Keratinocyte (primary cell): ENCODE measurements around the gene CDK14. TPM values are rescaled to one million over a fixed set of nuclear protein-coding genes. Genes with fewer than 3 reads are reported as not detected.

Experiments used
- DNase-seq: peaks from one replicate; pipeline ENCODE4 v3.0.0-alpha.2; 2011; ENCODE audit warnings: low read depth, missing footprints, low spot score
- FAIRE-seq: peaks from 2 replicates; lab custom pipeline; 2011; peaks lifted over from hg19 to GRCh38; lab: Jason Lieb, UNC
- H2AFZ ChIP-seq: 2 replicates; pipeline ENCODE4 v1.6.0; 2012; ENCODE audit warnings: low read length, control low read depth, inconsistent platforms; ENCODE audit not compliant: control insufficient read depth
- H3K27ac ChIP-seq: 2 replicates; pipeline ENCODE4 v1.5.1; 2011; ENCODE audit warnings: low read length; ENCODE audit not compliant: control insufficient read depth, insufficient read depth
- H3K27me3 ChIP-seq: 3 replicates; pipeline ENCODE4 v1.6.0; 2011; ENCODE audit warnings: low read length; ENCODE audit not compliant: control insufficient read depth, insufficient read depth; ENCODE audit errors: extremely low read depth
- H3K36me3 ChIP-seq, 2 experiments: 2 replicates in 1 of 2; 3 replicates in 1 of 2; pipeline ENCODE4 v1.5.1; 2011; ENCODE audit warnings: low read length in 2 of 2, mild to moderate bottlenecking in 1 of 2; ENCODE audit not compliant: control insufficient read depth in 2 of 2, insufficient read depth in 2 of 2; ENCODE audit errors: extremely low read depth in 1 of 2
- H3K4me1 ChIP-seq: 3 replicates; pipeline ENCODE4 v1.5.1; 2011; ENCODE audit warnings: low read length; ENCODE audit not compliant: control insufficient read depth, insufficient read depth; ENCODE audit errors: extremely low read depth
- H3K4me2 ChIP-seq: 3 replicates; pipeline ENCODE4 v1.6.0; 2011; ENCODE audit warnings: low read depth, low read length; ENCODE audit not compliant: control insufficient read depth, insufficient read depth; ENCODE audit errors: extremely low read depth
- H3K4me3 ChIP-seq, 3 experiments: fragments of 200-600 bp in 1 of 3; sonication (generic) in 1 of 3; 2 replicates in 2 of 3; 3 replicates in 1 of 3; pipeline ENCODE4 v1.5.1; 2011 to 2016; ENCODE audit warnings: low read length in 3 of 3, mild to moderate bottlenecking in 3 of 3, control low read depth in 2 of 3, inconsistent platforms in 1 of 3, low read depth in 1 of 3, mixed read lengths in 1 of 3, mixed run types in 1 of 3, moderate library complexity in 1 of 3; ENCODE audit not compliant: control insufficient read depth in 2 of 3, insufficient read depth in 2 of 3; ENCODE audit errors: extremely low read depth in 1 of 3
- H3K79me2 ChIP-seq: 2 replicates; pipeline ENCODE4 v1.6.0; 2012; ENCODE audit warnings: low read length; ENCODE audit not compliant: control insufficient read depth, insufficient read depth
- H3K9ac ChIP-seq: 3 replicates; pipeline ENCODE4 v1.6.0; 2011; ENCODE audit warnings: low read length; ENCODE audit not compliant: control insufficient read depth, insufficient read depth; ENCODE audit errors: extremely low read depth
- H3K9me1 ChIP-seq: 3 replicates; pipeline ENCODE4 v1.6.0; 2011; ENCODE audit warnings: low read length; ENCODE audit not compliant: control insufficient read depth, insufficient read depth; ENCODE audit errors: extremely low read depth
- H3K9me3 ChIP-seq: 2 replicates; pipeline ENCODE4 v1.5.1; 2012; ENCODE audit warnings: low read depth, low read length; ENCODE audit not compliant: control insufficient read depth
- H4K20me1 ChIP-seq: 3 replicates; pipeline ENCODE4 v1.6.0; 2011; ENCODE audit warnings: low read length; ENCODE audit not compliant: control insufficient read depth, insufficient read depth; ENCODE audit errors: extremely low read depth
- CTCF ChIP-seq, 3 experiments: IDR thresholded peaks in 1 of 3; conservative IDR thresholded peaks in 1 of 3; optimal IDR thresholded peaks in 1 of 3; 2 replicates in 2 of 3; 3 replicates in 1 of 3; pipeline versions ENCODE3 to v1.5.1; 2011; ENCODE audit warnings: low read length in 3 of 3, mild to moderate bottlenecking in 3 of 3, moderate library complexity in 2 of 3, control low read depth in 1 of 3, inconsistent platforms in 1 of 3; ENCODE audit not compliant: insufficient read depth in 2 of 3; ENCODE audit errors: extremely low read depth in 1 of 3
- EZH2 ChIP-seq: IDR thresholded peaks from one replicate; pipeline ENCODE4 v1.6.1; 2012; ENCODE audit warnings: inconsistent platforms, mild to moderate bottlenecking, low read length, moderate library complexity
- dilution Hi-C: fragments of 300-500 bp; cut with MboI; formaldehyde crosslinking; loops from one replicate; pipeline ENCODE4 v1.7.0; 2020; ENCODE audit warnings: low sequenced_read_pairs; ENCODE audit not compliant: extremely low pct_ligation_motif_present
- polyA plus RNA-seq, 5 experiments: library from polyadenylated mRNA; depleted of rRNA in 3 of 5; stranded (reverse) in 3 of 5; stranded (forward) in 1 of 5; unstranded in 1 of 5; fragments of >200 nt; gene quantifications; 1 replicate in 1 of 5; 2 replicates in 3 of 5; 3 replicates in 1 of 5; pipeline versions ENCODE4 v1.2.1 to v1.2.3, GENCODE V29; 2011 to 2012; ENCODE audit warnings: missing spikeins in 2 of 5, low read depth in 1 of 5, low replicate concordance in 1 of 5

The CDK14 gene
- polyA plus RNA-seq, 1 donor (not counting 4 experiments of a cell fraction or from before 2014, with no cell fraction given): 4.0 TPM

GRCh38 chr7:90570373-90570959 lies 25.7 kb upstream of the CDK14 start:
- Histone ChIP-seq H3K9me1 (no peaks in the 10 kb centered on the region), H3K4me2 (no peak overlapping the region), H3K36me3 (no peaks in the 10 kb centered on the region), H2AFZ (no peak overlapping the region), H3K9me3 (no peaks in the 10 kb centered on the region), H3K27me3 (no peaks in the 10 kb centered on the region), H3K4me3 (no peak overlapping the region), H3K27ac (no peak overlapping the region), H3K79me2 (no peaks in the 10 kb centered on the region), H3K9ac (no peak overlapping the region), H3K4me1 (no peaks in the 10 kb centered on the region), H4K20me1 (no peaks in the 10 kb centered on the region)
- FAIRE-seq (no peak), DNase-seq (no peak)
- dilution Hi-C loops: no loop called here
- TF ChIP-seq CTCF (optimal IDR thresholded peaks at IDR 0.05 in 1 of 3, IDR thresholded peaks at IDR 0.05 in 1 of 3, conservative IDR thresholded peaks at IDR 0.05 in 1 of 3; ENCODE audit: extremely low read depth in 1 of 3, insufficient read depth in 2 of 3, low read length in 3 of 3) (no peak), EZH2 (no peak)

GRCh38 chr7:90574146-90574819 lies 21.8 kb upstream of the CDK14 start:
- no peaks in the 10 kb centered on the region for H3K36me3 ChIP-seq
- FAIRE-seq: no peak
- H3K4me3 ChIP-seq: no peak overlapping the region
- no peak overlapping the region for H3K9ac ChIP-seq
- peaks cover 1% of the 10 kb centered on the region for H3K4me1 ChIP-seq
- H3K4me2 ChIP-seq: no peak overlapping the region
- H3K27me3 ChIP-seq: no peaks in the 10 kb centered on the region
- H3K9me1 ChIP-seq: no peaks in the 10 kb centered on the region
- H3K79me2 ChIP-seq: no peaks in the 10 kb centered on the region
- no peak overlapping the region for H3K27ac ChIP-seq
- no peak for DNase-seq
- TF ChIP-seq CTCF (optimal IDR thresholded peaks at IDR 0.05 in 1 of 3, IDR thresholded peaks at IDR 0.05 in 1 of 3, conservative IDR thresholded peaks at IDR 0.05 in 1 of 3; ENCODE audit: extremely low read depth in 1 of 3, insufficient read depth in 2 of 3, low read length in 3 of 3): no peak
- TF ChIP-seq EZH2: no peak
- H4K20me1 ChIP-seq: no peaks in the 10 kb centered on the region
- dilution Hi-C loops: no loop called here
- H3K9me3 ChIP-seq: no peaks in the 10 kb centered on the region
- H2AFZ ChIP-seq: no peak overlapping the region
